Mesothelial cell of epicardium (in vitro differentiated cells): ENCODE results near the gene TAF5L. TPM values are rescaled to one million over a fixed set of nuclear protein-coding genes. Genes with fewer than 3 reads are reported as not detected.

Experiments used
- DNase-seq, 2 experiments: peaks; one replicate each; pipeline ENCODE4 v3.0.0; 2021; ENCODE audit warnings: low spot score in 2 of 2; ENCODE audit not compliant: unreplicated experiment in 2 of 2
- H3K27ac Mint-ChIP-seq: 2 replicates; pipeline ENCODE4 v1.8.0; 2021; ENCODE audit warnings: mixed read lengths
- H3K27me3 Mint-ChIP-seq: 2 replicates; pipeline ENCODE4 v1.8.0; 2021; ENCODE audit warnings: low read depth, mixed read lengths
- H3K36me3 Mint-ChIP-seq: 2 replicates; pipeline ENCODE4 v1.8.0; 2021; ENCODE audit warnings: mixed read lengths
- H3K4me1 Mint-ChIP-seq: 2 replicates; pipeline ENCODE4 v1.8.0; 2021; ENCODE audit warnings: mixed read lengths
- H3K4me3 Mint-ChIP-seq: 2 replicates; pipeline ENCODE4 v1.8.0; 2021; ENCODE audit warnings: mild to moderate bottlenecking, moderate library complexity, mixed read lengths
- H3K9me3 Mint-ChIP-seq: 2 replicates; pipeline ENCODE4 v1.8.0; 2021; ENCODE audit warnings: mixed read lengths
- total RNA-seq: library from RNA; stranded (reverse); gene quantifications from 3 replicates; pipeline ENCODE4 v1.2.1, GENCODE V29; 2021
- TF ChIP-seq, protein P1 (sequence below): fragments of 200-600 bp; sonication (generic); IDR thresholded peaks from one replicate; pipeline ENCODE4 v1.5.0; 2021; ENCODE audit warnings: antibody characterized with exemption; ENCODE audit not compliant: unreplicated experiment

Gene TAF5L
- total RNA-seq, 1 donor from 2014 or later: 20.9 TPM

DNA sequence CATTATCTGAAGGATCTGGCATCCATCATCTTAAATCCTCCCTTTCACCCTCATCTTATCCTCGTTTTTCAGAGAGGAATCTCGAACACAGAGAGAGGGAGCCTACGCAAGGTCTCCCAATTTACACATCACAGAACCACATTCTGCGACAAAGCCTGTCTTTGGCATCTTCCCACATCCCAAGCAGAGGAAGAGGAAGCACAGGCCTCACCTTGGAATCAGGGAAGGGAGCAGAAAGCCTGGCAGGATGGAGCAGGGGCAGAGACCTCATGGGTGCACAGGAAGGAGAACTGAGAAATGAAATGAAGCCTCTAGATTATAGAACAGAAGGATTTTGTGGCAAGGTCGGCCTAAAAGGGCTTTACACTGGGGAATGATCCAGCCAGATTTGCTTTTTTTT, 73.2 kb downstream of the TAF5L start:
- TF ChIP-seq, protein P1, sequence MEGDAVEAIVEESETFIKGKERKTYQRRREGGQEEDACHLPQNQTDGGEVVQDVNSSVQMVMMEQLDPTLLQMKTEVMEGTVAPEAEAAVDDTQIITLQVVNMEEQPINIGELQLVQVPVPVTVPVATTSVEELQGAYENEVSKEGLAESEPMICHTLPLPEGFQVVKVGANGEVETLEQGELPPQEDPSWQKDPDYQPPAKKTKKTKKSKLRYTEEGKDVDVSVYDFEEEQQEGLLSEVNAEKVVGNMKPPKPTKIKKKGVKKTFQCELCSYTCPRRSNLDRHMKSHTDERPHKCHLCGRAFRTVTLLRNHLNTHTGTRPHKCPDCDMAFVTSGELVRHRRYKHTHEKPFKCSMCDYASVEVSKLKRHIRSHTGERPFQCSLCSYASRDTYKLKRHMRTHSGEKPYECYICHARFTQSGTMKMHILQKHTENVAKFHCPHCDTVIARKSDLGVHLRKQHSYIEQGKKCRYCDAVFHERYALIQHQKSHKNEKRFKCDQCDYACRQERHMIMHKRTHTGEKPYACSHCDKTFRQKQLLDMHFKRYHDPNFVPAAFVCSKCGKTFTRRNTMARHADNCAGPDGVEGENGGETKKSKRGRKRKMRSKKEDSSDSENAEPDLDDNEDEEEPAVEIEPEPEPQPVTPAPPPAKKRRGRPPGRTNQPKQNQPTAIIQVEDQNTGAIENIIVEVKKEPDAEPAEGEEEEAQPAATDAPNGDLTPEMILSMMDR: no peak
- DNase-seq: no peak
- Mint-ChIP-seq H3K27me3 (no peaks in the 10 kb centered on the region), H3K36me3 (peaks cover under 1% of the 10 kb centered on the region), H3K9me3 (no peaks in the 10 kb centered on the region), H3K27ac (no peak overlapping the region), H3K4me3 (no peak overlapping the region), H3K4me1 (peaks cover 27% of the 10 kb centered on the region)

DNA sequence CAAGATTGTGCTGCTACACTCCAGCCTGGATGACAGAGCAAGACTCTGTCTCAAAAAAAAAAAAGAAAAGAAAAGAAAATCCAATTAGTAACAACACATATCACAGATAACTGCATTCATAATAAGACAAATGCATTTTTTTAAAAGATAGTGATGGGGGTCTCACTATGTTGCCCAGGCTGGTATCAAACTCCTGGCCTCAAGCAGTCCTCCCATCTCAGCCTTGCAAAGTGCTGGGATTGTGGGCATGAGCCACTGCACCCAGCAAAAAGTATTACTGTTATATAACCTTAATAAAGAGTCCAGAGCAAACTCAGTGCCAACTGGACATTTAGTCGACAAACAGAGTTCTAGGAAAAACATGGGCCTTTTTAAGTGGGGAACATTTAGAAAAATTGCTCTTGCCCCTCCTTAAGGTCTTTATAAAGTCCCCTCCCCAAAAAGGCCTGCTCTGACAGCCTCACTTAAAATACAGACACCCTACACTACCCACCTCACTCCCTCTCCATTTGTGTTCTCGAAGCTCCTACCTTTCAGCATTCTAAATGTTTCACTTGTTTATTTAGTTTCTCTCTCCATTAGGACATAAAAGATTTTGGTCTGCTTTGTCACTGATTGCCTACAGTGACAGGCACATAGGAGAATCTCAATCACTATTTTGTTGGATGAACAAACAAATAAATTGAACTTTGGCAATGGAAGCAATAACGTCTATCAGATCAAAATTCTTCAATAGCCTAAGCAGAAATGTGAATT, 74.9 kb downstream of the TAF5L start:
- TF ChIP-seq, protein P1: no peak
- DNase-seq: no peak
- peaks cover 12% of the 10 kb centered on the region for H3K4me1 Mint-ChIP-seq
- no peaks in the 10 kb centered on the region for H3K9me3 Mint-ChIP-seq
- H3K4me3 Mint-ChIP-seq: no peak overlapping the region
- H3K27me3 Mint-ChIP-seq: no peaks in the 10 kb centered on the region
- H3K36me3 Mint-ChIP-seq: peaks cover 7% of the 10 kb centered on the region
- H3K27ac Mint-ChIP-seq: no peak overlapping the region

DNA sequence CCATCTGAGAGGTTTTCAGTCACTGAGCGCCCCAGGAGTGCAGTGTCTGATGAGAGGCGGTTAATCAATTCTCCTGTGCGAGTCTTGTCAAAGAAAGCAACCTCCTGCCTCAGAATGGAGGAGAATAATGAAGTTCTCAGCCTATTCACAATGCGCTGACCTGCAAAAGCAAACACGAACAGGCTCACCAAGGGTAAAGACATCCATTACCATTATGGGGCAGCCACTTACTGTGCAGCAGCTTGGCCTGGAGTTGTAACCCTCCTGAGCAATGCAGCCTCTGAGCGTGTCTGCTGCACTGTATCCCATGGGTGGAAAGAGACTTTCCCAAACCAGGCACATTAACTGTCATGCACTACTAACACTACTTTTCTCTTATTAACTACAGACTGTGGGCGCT, 78.4 kb downstream of the TAF5L start:
- peaks cover 2% of the 10 kb centered on the region for H3K4me1 Mint-ChIP-seq
- DNase-seq: no peak
- H3K36me3 Mint-ChIP-seq: peaks cover 27% of the 10 kb centered on the region
- no peak overlapping the region for H3K27ac Mint-ChIP-seq
- no peaks in the 10 kb centered on the region for H3K9me3 Mint-ChIP-seq
- TF ChIP-seq, protein P1: no peak
- H3K27me3 Mint-ChIP-seq: no peaks in the 10 kb centered on the region
- no peak overlapping the region for H3K4me3 Mint-ChIP-seq

DNA sequence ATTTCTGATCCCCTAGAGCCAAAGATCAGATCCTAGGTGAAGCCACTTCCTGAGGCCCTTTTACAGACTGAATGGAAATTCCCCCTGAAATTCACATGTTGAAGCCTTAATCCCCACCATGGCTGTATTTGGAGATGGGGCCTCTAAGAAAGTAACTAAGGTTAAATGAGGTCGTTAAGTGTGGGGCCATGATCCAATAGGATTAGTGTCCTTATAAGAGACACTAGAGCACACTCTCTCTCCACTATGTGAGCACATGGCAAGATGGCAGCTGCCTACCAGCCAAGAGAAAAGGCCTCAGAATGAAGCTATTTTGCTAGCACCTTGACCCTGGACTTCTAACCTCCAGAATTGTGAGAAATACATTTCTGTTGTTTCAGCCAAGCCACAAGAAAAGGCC, 81.3 kb downstream of the TAF5L start:
- no peak for DNase-seq
- Mint-ChIP-seq H3K27me3 (no peaks in the 10 kb centered on the region), H3K36me3 (peaks cover 34% of the 10 kb centered on the region), H3K4me1 (no peaks in the 10 kb centered on the region), H3K4me3 (no peak overlapping the region), H3K27ac (no peak overlapping the region), H3K9me3 (no peaks in the 10 kb centered on the region)
- TF ChIP-seq, protein P1: no peak

Other genes with a start within 250 kb of the TAF5L start
- 3.6 to 4.1 TPM (median 3.9 TPM) in 3 replicates for gene ACTA1, start 192.0 kb downstream of the TAF5L start, total RNA-seq
- 50.9 to 51.8 TPM (median 51.7 TPM) in 3 replicates for gene NUP133, start 117.8 kb downstream of the TAF5L start, total RNA-seq
- gene ABCB10, start 67.4 kb downstream of the TAF5L start, total RNA-seq: 14.6 to 16.7 TPM (median 16.4 TPM) in 3 replicates
- gene URB2, start 125 bp upstream of the TAF5L start, total RNA-seq: 11.3 to 13.1 TPM (median 11.4 TPM) in 3 replicates